Subcutaneous abdominal adipose tissue (tissue), 5 donors: Measurements from ENCODE around the gene AEBP1.

Experiments
- H3K27ac ChIP-seq: one replicate; pipeline ENCODE4 v1.7.0; 2013; ENCODE audit warnings: low read depth, mild to moderate bottlenecking, inconsistent platforms, low read length, moderate library complexity
- H3K27me3 ChIP-seq, 5 donors: one replicate each; pipeline ENCODE4 v1.7.0; 2013; ENCODE audit warnings: low read length in 5 of 5, inconsistent platforms in 1 of 5; ENCODE audit not compliant: control insufficient read depth in 5 of 5, insufficient read depth in 4 of 5
- H3K36me3 ChIP-seq, 5 donors: one replicate each; pipeline ENCODE4 v1.7.0; 2013; ENCODE audit warnings: low read length in 5 of 5; ENCODE audit not compliant: control insufficient read depth in 5 of 5, insufficient read depth in 5 of 5
- H3K4me1 ChIP-seq, 5 donors: one replicate each; pipeline ENCODE4 v1.7.0; 2013; ENCODE audit warnings: low read length in 5 of 5, mild to moderate bottlenecking in 3 of 5, moderate library complexity in 1 of 5; ENCODE audit not compliant: control insufficient read depth in 5 of 5, insufficient read depth in 5 of 5
- H3K4me3 ChIP-seq, 5 donors: one replicate each; pipeline ENCODE4 v1.7.0; 2013; ENCODE audit warnings: low read length in 5 of 5, low read depth in 1 of 5
- H3K9ac ChIP-seq, 5 donors: one replicate each; pipeline ENCODE4 v1.7.0; 2013; ENCODE audit warnings: low read length in 5 of 5, mild to moderate bottlenecking in 4 of 5, moderate library complexity in 3 of 5
- H3K9me3 ChIP-seq, 5 donors: one replicate each; pipeline ENCODE4 v1.7.0; 2013; ENCODE audit warnings: low read length in 5 of 5; ENCODE audit not compliant: control insufficient read depth in 5 of 5
- donor health status: healthy.
- donor health status: healthy.
- donor health status: healthy.
- donor health status: healthy.
- donor health status: healthy.

The AEBP1 gene

DNA sequence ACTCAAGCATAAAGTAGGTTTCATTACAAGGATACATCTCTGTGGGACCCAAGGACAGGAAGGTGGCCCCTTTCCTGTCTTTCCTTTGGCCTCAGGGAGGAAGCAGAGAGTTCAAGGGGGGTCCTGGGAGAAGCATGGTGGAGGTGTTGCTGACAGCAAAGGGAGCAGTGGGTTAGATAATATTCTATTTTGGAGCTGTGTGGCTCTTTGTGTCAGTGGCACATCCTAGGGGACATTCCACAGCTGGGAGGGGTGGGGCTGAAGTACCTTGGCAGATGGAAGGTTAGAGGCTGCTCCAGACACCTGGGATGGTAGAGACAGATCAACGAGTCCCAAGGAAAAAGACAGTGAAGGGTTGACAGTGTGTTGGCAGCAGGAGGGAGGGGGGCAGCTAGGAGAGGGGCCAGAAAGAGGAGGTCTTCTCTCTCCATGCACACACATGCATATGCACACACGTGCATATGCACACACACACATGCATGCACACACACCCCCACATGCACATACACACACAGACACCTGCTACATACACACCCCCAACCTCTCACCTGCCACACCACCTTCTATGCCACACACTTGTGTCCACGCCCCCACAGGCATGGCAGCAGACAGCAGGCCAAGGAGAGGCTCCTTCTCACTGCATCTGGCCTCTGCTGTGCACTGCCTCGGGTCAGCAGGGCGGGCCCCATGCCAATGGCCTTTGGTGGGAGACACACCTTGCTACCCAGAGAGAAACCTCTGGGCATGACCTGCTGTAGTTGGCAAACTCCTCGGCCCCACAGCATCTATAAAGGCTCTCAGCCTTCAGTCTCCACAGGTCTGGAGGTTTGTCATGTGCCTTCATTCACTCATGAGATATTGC, 24.8 kb downstream of the AEBP1 start:
- Histone ChIP-seq H3K9me3 (peaks cover 0 to 5% (median 0%) of the 10 kb centered on the region in 5 donors), H3K9ac (no peak overlapping the region), H3K27me3 (no peaks in the 10 kb centered on the region), H3K36me3 (no peaks in the 10 kb centered on the region), H3K4me1 (peaks cover 0 to 14% (median 10%) of the 10 kb centered on the region in 5 donors), H3K27ac (no peak overlapping the region), H3K4me3 (no peak overlapping the region)

DNA sequence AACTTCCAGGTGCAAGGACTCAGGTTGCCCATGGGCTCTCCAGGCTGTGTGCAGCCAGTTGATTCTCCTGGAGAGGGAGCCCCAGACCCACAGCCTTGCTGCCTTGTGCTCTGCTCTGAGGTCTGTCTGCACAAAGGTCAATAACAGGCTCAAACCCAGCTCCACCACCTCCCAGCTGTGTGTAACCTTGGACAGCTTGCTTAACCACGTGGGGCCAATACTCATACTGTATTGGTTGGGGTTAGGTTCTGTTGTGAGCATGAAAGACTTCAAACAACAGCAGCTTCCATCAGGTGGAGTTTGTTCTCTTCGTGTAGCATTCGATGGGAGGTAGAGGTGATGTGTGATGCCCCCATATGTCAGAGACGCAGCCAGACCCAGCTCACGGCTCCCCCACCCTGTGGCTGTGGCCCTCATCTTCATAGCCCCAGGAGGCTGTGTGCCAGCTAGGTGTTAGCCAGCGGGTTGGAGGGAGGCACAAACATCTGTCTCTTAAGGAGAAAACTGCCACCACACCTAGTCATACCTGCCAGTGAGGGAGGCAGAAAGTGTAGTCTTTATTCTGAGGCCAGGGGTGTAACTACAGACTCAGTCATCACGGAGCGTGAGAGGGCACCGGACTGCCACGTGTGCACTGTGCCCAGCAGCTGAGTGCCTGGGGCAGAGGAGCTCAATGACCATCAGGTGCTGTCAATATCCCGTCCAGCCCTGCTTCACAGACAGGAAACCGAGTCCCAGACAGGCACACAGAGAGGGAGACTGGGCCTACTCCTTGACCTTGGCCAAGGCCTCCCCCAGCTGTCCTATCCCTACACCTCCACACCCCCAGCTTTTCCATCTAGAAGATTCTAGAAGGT, 27.3 kb downstream of the AEBP1 start:
- Histone ChIP-seq H3K4me1 (peaks cover 0 to 9% (median 6%) of the 10 kb centered on the region in 5 donors), H3K27me3 (no peaks in the 10 kb centered on the region), H3K9me3 (peaks cover 0 to 5% (median 0%) of the 10 kb centered on the region in 5 donors), H3K9ac (no peak overlapping the region), H3K4me3 (no peak overlapping the region), H3K36me3 (no peaks in the 10 kb centered on the region), H3K27ac (no peak overlapping the region)

DNA sequence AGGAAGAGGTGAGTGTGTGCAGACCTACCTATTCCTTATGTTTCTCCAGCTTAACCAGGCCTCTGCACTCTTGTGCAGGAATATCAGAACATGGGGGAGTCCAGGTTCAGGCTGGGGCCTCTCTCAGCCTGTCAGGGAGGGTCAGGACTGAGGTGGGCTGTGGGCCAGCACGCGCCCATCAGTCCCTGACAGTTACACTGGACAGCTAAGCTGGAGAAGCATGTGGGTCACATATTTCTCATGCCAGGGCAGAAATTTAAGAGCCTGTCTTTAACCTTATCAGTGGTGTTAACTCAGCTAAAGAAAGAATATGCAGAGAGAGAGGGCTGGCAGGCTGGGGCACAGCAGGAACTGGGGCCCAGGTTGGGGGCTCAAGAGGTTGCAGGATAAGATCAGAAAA, 27.9 kb downstream of the AEBP1 start:
- Histone ChIP-seq H3K27ac (no peak overlapping the region), H3K4me3 (no peak overlapping the region)

DNA sequence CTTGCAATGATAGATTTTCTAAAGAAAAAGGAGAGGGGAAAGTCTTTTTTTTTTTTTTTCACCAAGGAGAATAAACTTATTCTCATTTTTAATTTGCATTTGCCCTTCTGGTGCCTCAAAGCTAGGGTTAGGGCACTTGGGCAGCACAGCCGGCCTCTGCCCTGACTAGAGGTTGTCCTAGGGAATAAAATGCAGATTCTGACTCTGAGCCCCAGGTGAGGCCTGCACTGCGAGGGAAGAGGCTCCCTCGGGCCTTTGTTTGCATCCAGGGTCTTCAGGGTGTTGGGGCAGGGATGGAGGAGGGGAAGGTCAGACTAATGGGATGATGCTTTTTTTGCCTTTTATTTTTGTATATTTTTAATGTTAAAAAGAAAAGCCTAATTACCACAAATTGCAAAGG, 29.1 kb downstream of the AEBP1 start:
- no peak overlapping the region for H3K27ac ChIP-seq
- no peak overlapping the region for H3K9ac ChIP-seq
- H3K36me3 ChIP-seq, result no peaks in the 10 kb centered on the region
- no peaks in the 10 kb centered on the region for H3K9me3 ChIP-seq
- no peak overlapping the region for H3K4me3 ChIP-seq
- H3K27me3 ChIP-seq, result no peaks in the 10 kb centered on the region
- peaks cover 0 to 9% (median 6%) of the 10 kb centered on the region in 5 donors for H3K4me1 ChIP-seq

More for the DNA sequence above, 27.9 kb downstream of the AEBP1 start:
- Histone ChIP-seq H3K27me3 (no peaks in the 10 kb centered on the region), H3K9me3 (peaks cover 0 to 5% (median 0%) of the 10 kb centered on the region in 5 donors), H3K4me1 (peaks cover 0 to 9% (median 6%) of the 10 kb centered on the region in 5 donors), H3K9ac (no peak overlapping the region), H3K36me3 (no peaks in the 10 kb centered on the region)

DNA sequence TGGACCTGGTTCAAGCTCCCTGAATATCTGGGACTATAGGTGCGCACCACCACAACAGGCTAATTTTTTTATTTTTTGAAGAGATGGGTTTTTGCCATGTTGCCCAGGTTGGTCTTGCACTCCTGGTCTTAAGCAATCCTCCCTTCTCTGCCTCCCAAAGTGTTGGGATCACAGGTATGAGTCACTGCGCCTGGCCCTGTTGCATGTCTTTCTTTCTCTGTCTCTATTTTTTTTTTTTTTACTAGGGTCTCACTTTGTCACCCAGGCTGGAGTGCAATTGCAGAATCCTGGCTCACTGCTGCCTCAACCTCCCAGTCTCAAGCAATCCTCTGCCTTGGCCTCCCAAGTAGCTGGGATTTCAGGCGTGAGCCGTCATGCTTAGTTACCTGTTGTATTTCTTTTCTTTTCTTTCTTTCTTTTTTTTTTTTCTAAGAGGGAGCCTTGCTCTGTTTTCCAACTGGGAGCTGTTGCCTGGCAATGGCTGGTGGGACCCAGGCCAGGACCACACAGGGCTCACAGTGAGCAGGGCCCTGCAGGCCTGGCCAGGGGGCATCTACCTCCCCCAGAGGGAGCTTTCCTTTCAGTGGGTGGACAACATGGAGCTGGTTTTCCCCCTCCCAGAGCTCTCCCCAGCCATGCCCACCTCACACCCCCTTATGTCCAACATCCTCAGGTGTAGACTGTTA, 30.9 kb downstream of the AEBP1 start:
- H3K9me3 ChIP-seq, result no peaks in the 10 kb centered on the region
- no peak overlapping the region for H3K4me3 ChIP-seq
- no peaks in the 10 kb centered on the region for H3K27me3 ChIP-seq
- no peak overlapping the region for H3K9ac ChIP-seq
- H3K27ac ChIP-seq, result no peak overlapping the region
- peaks cover 0 to 9% (median 6%) of the 10 kb centered on the region in 5 donors for H3K4me1 ChIP-seq
- H3K36me3 ChIP-seq, result no peaks in the 10 kb centered on the region

DNA sequence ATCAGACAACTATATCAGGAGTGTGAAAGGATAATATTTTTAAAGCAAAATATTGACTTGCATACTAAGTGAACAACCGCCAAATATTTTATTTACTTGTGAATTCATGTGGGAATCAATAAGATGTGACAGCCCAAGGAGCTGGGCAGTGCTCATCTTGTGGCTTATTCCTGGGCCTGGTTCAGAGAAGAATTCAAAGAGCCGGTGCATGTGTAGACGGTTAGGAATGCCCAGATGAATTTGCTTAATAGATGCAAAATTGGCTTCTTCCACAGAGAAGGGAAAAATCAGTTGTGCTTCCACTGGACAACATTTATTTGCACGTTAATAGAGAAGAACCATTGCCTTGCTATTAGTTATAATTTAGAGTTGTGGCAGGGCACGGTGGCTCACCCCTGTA, 32.6 kb downstream of the AEBP1 start:
- Histone ChIP-seq H3K27ac (no peak overlapping the region), H3K4me3 (no peak overlapping the region), H3K27me3 (no peaks in the 10 kb centered on the region), H3K9ac (no peak overlapping the region), H3K4me1 (peaks cover 0 to under 1% (median 0%) of the 10 kb centered on the region in 5 donors), H3K36me3 (no peaks in the 10 kb centered on the region), H3K9me3 (no peaks in the 10 kb centered on the region)

DNA sequence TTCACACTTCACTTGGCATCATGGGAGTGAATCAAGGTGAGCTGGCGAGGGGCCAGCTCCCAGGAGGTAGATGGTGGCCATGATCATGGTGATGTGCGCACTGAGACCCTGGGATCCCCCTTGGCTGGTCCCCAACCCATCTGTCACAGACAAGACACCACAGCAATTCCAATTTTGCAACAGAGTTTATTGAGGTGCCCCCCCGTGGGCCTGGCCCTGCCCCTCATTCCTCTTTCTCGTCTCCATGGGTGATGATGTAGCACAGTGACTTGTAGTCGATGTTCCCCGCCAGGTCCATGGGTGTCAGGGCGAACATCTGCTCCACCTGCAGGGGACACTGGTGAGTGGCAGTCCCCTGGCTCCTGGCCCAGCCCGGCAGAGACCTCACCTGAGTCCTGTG, 34.6 kb downstream of the AEBP1 start:
- Histone ChIP-seq H3K4me3 (no peak overlapping the region), H3K27ac (no peak overlapping the region), H3K4me1 (no peaks in the 10 kb centered on the region), H3K27me3 (no peaks in the 10 kb centered on the region), H3K36me3 (no peaks in the 10 kb centered on the region), H3K9ac (no peak overlapping the region), H3K9me3 (no peaks in the 10 kb centered on the region)

DNA sequence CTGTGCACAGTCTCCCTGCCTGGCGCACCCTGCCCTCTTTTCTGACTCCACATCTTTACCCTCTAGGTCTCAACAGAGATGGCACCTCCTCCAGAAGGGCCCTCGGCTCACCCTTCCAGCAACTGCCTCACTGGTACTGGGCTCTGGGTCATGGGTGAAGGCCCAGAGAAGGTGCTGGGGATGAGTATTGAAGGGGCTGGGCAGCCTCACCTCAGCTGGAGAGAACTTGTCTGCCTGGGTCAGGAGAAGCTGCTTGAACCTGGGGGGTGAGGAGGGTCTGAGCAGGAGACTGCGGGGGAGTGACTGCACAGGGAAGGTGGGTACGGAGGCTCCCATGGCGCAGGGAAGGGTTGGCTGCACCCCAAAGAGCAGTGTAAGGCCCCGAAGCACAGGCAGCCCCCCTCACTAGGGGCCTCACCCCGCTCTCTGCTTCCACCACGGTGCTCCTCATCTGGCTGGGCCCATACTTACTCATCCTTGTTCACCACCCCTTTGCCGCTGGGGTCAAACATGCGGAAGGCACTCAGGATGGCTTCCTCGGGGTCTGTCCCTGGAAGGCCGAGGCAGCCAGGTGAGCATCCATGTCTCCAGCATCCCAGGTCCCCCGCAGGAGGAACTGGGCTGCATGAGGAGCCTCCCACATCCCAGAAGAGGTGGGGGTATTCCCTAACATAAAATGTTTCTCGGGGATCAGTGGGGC, 35.3 kb downstream of the AEBP1 start:
- Histone ChIP-seq H3K27ac (no peak overlapping the region), H3K4me1 (no peaks in the 10 kb centered on the region), H3K9me3 (no peaks in the 10 kb centered on the region), H3K4me3 (no peak overlapping the region), H3K27me3 (no peaks in the 10 kb centered on the region), H3K36me3 (no peaks in the 10 kb centered on the region), H3K9ac (no peak overlapping the region)

DNA sequence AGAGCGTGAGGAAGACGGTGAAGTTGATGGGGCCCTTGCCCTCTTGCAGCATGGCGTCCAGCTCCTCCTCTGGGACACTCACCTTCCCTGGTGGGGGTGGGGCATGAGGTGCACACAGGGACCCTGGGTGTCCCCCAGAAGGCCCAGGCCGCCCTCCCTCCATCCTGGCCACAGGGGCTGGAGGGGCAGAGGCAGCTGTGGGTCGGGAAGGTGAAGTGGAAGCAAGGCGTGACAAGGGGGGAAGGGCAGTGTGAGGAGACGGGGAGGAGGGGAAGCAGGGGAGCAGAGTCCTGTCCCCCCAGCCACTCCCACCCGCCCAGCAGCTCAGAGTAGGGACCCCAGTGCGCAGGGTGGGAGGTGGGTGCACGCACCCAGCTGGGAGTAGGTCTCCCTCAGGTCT, 36.2 kb downstream of the AEBP1 start:
- Histone ChIP-seq H3K4me3 (no peak overlapping the region), H3K27ac (no peak overlapping the region), H3K9ac (no peak overlapping the region), H3K9me3 (no peaks in the 10 kb centered on the region), H3K4me1 (peaks cover 0 to 4% (median 4%) of the 10 kb centered on the region in 5 donors), H3K27me3 (peaks cover 0 to 8% (median 2%) of the 10 kb centered on the region in 5 donors), H3K36me3 (no peaks in the 10 kb centered on the region)
